HFFc6 (cell line): Measurements from ENCODE around the gene CCND2. TPM values are rescaled to one million over a fixed set of nuclear protein-coding genes. Genes with fewer than 3 reads are reported as not detected.

Source experiments
- DNase-seq: peaks from one replicate; pipeline ENCODE4 v3.0.0-alpha.2; 2018
- H3K27ac Mint-ChIP-seq: 2 replicates; pipeline ENCODE4 v1.8.0; 2020; ENCODE audit warnings: mild to moderate bottlenecking, mixed read lengths
- H3K27me3 Mint-ChIP-seq: 2 replicates; pipeline ENCODE4 v1.8.0; 2021; ENCODE audit warnings: mild to moderate bottlenecking, moderate library complexity, mixed read lengths; ENCODE audit not compliant: insufficient read depth
- H3K36me3 Mint-ChIP-seq: 2 replicates; pipeline ENCODE4 v1.8.0; 2021; ENCODE audit warnings: low read depth, mixed read lengths
- H3K4me1 Mint-ChIP-seq: 2 replicates; pipeline ENCODE4 v1.8.0; 2020; ENCODE audit warnings: low read depth, mixed read lengths
- H3K4me3 Mint-ChIP-seq: 2 replicates; pipeline ENCODE4 v1.8.0; 2020; ENCODE audit warnings: mild to moderate bottlenecking, moderate library complexity, mixed read lengths
- H3K9me3 Mint-ChIP-seq: 2 replicates; pipeline ENCODE4 v1.8.0; 2020; ENCODE audit warnings: mild to moderate bottlenecking, mixed read lengths
- CTCF ChIP-seq: fragments of 200-600 bp; sonication (generic); IDR thresholded peaks from 2 replicates; pipeline ENCODE4 v1.5.0; 2021; ENCODE audit warnings: antibody characterized with exemption, mild to moderate bottlenecking
- total RNA-seq, 6 experiments: library from RNA; stranded (reverse); fragmentation: NEBNext Ultra II Directional; extraction: Animal tissue kit (Norgen Biotek cat#: 25700); gene quantifications; 2 replicates in 1 of 6; 3 replicates in 5 of 6; pipeline ENCODE4 v1.2.3, GENCODE V29; 2021

CCND2 gene
- total RNA-seq, 6 experiments from 2014 or later, result 5.7 to 27.2 (median 24.5) TPM

- peaks cover 63% of the 10 kb centered on the region for H3K27me3 Mint-ChIP-seq
- no peak for DNase-seq
- peak overlapping the region; percentile 77 for H3K4me3 Mint-ChIP-seq
- TF ChIP-seq CTCF, result no peak
- no peaks in the 10 kb centered on the region for H3K36me3 Mint-ChIP-seq
- no peak overlapping the region for H3K27ac Mint-ChIP-seq
- H3K4me1 Mint-ChIP-seq, result peaks cover 32% of the 10 kb centered on the region
- H3K9me3 Mint-ChIP-seq, result no peaks in the 10 kb centered on the region
Measured at GRCh38 chr12:4270831-4271716, 2.5 kb upstream of the CCND2 start.

GRCh38 chr12:4271717-4272423, 1.7 kb upstream of the CCND2 start:
- Mint-ChIP-seq H3K27ac (no peak overlapping the region), H3K36me3 (no peaks in the 10 kb centered on the region), H3K9me3 (no peaks in the 10 kb centered on the region), H3K4me1 (peaks cover 36% of the 10 kb centered on the region), H3K27me3 (peaks cover 68% of the 10 kb centered on the region), H3K4me3 (peak overlapping the region; percentile 77)
- TF ChIP-seq CTCF, result no peak
- DNase-seq, result no peak

GRCh38 chr12:4272424-4273272, 914 bp upstream of the CCND2 start:
- Mint-ChIP-seq H3K27me3 (peaks cover 71% of the 10 kb centered on the region), H3K36me3 (no peaks in the 10 kb centered on the region), H3K27ac (no peak overlapping the region), H3K4me1 (peaks cover 41% of the 10 kb centered on the region), H3K9me3 (no peaks in the 10 kb centered on the region), H3K4me3 (peak overlapping the region; percentile 80; the same call in 1 of the 2 replicates)
- TF ChIP-seq CTCF, result no peak
- no peak for DNase-seq

GRCh38 chr12:4273273-4273651, 300 bp upstream of the CCND2 start:
- Mint-ChIP-seq H3K9me3 (no peaks in the 10 kb centered on the region), H3K36me3 (no peaks in the 10 kb centered on the region), H3K27me3 (peaks cover 67% of the 10 kb centered on the region), H3K27ac (no peak overlapping the region), H3K4me3 (peak overlapping the region; percentile 80; the same call in 1 of the 2 replicates), H3K4me1 (peaks cover 41% of the 10 kb centered on the region)
- DNase-seq, result no peak
- TF ChIP-seq CTCF, result no peak

GRCh38 chr12:4274396-4275015, 944 bp downstream of the CCND2 start:
- Mint-ChIP-seq H3K36me3 (no peaks in the 10 kb centered on the region), H3K27ac (peak overlapping the region; percentile 48; the same call in 1 of the 2 replicates), H3K27me3 (peaks cover 65% of the 10 kb centered on the region), H3K4me1 (peaks cover 41% of the 10 kb centered on the region), H3K4me3 (peak overlapping the region; percentile 80), H3K9me3 (no peaks in the 10 kb centered on the region)
- no peak for DNase-seq
- TF ChIP-seq CTCF, result no peak
